ENCODE measurements around the gene PLA2G4B.

The PLA2G4B gene

DNA sequence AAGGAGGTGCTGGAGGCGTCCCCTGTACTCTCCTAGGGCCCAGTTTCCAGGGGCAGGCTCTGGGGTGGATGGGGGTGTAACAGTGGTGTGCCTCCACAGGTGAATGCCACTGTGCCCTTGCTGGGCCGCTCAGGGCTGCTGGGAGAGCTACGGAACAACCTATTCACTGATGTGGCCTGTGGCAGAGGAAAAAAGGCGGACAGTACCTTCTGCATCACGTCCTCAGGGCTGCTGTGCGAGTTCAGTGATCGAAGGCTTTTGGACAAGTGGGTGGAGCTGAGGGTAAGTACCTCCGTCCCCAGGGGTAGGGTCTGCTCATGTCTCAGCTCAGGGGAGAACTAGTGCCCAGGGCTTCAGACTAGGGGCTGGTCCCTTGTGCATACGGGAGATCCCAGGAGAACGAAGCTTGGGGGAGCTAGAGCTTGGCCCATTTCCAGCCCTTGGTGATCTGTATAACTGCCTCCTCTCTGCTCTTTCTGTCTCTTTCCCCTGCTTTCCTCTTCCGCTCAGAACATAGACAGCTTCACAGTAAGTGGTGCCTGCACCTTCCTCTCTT lies 25.7 kb upstream of the PLA2G4B start:
- H3K36me3 ChIP-seq (replicated peaks; ENCODE audit: low read depth, low read length): peaks cover 6% of the 10 kb centered on the region
- no peaks in the 10 kb centered on the region for H3K4me1 ChIP-seq (ENCODE audit: low read length)
- no peaks in the 10 kb centered on the region for H4K20me1 ChIP-seq (ENCODE audit: insufficient read depth, low read length)
- H3K4me2 ChIP-seq (ENCODE audit: low read length): no peak overlapping the region
- no peaks in the 10 kb centered on the region for H3K79me2 ChIP-seq (ENCODE audit: low read length)
- H3K4me3 ChIP-seq (ENCODE audit: low read length): no peak overlapping the region
- H2AFZ ChIP-seq (ENCODE audit: low read depth, low read length): no peak overlapping the region
- no peak for TF ChIP-seq EZH2phosphoT487 (IDR thresholded peaks at IDR 0.05; ENCODE audit: low read depth)
- TF ChIP-seq, protein P1, sequence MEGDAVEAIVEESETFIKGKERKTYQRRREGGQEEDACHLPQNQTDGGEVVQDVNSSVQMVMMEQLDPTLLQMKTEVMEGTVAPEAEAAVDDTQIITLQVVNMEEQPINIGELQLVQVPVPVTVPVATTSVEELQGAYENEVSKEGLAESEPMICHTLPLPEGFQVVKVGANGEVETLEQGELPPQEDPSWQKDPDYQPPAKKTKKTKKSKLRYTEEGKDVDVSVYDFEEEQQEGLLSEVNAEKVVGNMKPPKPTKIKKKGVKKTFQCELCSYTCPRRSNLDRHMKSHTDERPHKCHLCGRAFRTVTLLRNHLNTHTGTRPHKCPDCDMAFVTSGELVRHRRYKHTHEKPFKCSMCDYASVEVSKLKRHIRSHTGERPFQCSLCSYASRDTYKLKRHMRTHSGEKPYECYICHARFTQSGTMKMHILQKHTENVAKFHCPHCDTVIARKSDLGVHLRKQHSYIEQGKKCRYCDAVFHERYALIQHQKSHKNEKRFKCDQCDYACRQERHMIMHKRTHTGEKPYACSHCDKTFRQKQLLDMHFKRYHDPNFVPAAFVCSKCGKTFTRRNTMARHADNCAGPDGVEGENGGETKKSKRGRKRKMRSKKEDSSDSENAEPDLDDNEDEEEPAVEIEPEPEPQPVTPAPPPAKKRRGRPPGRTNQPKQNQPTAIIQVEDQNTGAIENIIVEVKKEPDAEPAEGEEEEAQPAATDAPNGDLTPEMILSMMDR (IDR thresholded peaks at IDR 0.05; ENCODE audit: low read depth, low read length): no peak
- no peak overlapping the region for H3K27ac ChIP-seq (ENCODE audit: low read length)
- H3K27me3 ChIP-seq (ENCODE audit: low read depth, low read length): no peaks in the 10 kb centered on the region
- no peak overlapping the region for H3K9ac ChIP-seq (ENCODE audit: low read length)
- H3K9me3 ChIP-seq (ENCODE audit: insufficient read depth, low read length): no peaks in the 10 kb centered on the region

DNA sequence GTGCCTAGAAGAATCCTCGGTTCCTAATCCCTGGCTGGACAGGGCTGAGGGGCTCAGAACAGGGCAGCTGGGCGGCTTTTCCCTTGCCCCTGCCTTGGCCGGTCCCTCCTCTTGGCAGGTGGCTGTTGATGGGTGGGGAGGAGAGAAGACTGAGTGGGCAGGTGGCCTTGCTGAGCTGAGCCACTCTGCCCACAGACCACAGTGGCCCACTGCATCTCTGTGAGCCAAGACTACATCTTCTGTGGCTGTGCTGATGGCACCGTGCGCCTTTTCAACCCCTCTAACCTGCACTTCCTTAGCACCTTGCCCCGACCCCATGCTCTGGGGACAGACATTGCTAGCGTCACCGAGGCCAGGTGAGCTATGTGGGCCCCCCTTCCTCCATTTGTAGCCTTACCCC lies 25.2 kb upstream of the PLA2G4B start:
- no peak overlapping the region for H3K4me2 ChIP-seq (ENCODE audit: low read length)
- no peaks in the 10 kb centered on the region for H3K9me3 ChIP-seq (ENCODE audit: insufficient read depth, low read length)
- no peaks in the 10 kb centered on the region for H3K79me2 ChIP-seq (ENCODE audit: low read length)
- H3K27me3 ChIP-seq (ENCODE audit: low read depth, low read length): no peaks in the 10 kb centered on the region
- H3K4me3 ChIP-seq (ENCODE audit: low read length): no peak overlapping the region
- no peak overlapping the region for H2AFZ ChIP-seq (ENCODE audit: low read depth, low read length)
- no peaks in the 10 kb centered on the region for H4K20me1 ChIP-seq (ENCODE audit: insufficient read depth, low read length)
- H3K27ac ChIP-seq (ENCODE audit: low read length): no peak overlapping the region
- H3K4me1 ChIP-seq (ENCODE audit: low read length): no peaks in the 10 kb centered on the region
- no peak overlapping the region for H3K9ac ChIP-seq (ENCODE audit: low read length)
- peaks cover 6% of the 10 kb centered on the region for H3K36me3 ChIP-seq (replicated peaks; ENCODE audit: low read depth, low read length)
- TF ChIP-seq EZH2phosphoT487 (IDR thresholded peaks at IDR 0.05; ENCODE audit: low read depth): no peak
- TF ChIP-seq, protein P1 (IDR thresholded peaks at IDR 0.05; ENCODE audit: low read depth, low read length): no peak

DNA sequence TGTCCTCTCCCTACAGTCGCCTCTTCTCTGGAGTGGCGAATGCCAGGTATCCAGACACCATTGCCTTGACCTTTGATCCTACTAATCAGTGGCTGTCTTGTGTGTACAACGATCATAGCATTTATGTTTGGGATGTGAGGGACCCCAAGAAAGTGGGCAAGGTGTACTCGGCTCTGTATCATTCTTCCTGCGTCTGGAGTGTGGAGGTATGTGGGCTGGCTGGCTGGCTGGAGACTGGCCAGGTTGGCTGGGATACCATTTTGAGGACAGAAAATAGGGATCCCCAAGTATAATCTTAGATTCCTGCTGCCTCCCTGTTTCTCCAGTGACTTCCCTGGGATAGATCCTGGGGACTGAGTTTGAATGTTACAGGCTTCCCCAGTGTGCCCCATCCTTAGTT lies 24.1 kb upstream of the PLA2G4B start:
- H3K36me3 ChIP-seq (replicated peaks; ENCODE audit: low read depth, low read length): peaks cover 6% of the 10 kb centered on the region

DNA sequence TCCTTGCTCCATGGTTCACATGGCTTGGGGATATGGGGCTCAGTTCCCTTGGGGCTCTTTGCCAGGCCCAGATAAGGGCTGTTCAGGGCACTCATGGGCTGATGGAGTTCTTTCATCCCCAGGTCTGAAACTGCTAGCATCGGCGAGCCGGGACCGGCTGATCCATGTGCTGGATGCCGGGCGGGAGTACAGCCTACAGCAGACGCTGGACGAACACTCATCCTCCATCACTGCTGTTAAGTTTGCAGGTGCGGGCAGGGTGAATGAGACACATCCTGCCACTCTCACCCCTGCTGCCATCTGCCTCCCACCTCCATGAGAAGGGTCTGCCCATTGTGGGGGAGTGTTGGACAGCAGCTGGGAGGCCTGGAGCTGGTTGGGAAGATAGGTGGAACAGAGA lies 21.9 kb upstream of the PLA2G4B start:
- peaks cover 6% of the 10 kb centered on the region for H3K36me3 ChIP-seq (replicated peaks; ENCODE audit: low read depth, low read length)
- H3K4me2 ChIP-seq (ENCODE audit: low read length): no peak overlapping the region
- H3K79me2 ChIP-seq (ENCODE audit: low read length): no peaks in the 10 kb centered on the region
- no peak overlapping the region for H3K9ac ChIP-seq (ENCODE audit: low read length)
- H3K27ac ChIP-seq (ENCODE audit: low read length): no peak overlapping the region
- H3K9me3 ChIP-seq (ENCODE audit: insufficient read depth, low read length): no peaks in the 10 kb centered on the region
- H3K4me3 ChIP-seq (ENCODE audit: low read length): no peak overlapping the region
- no peak overlapping the region for H2AFZ ChIP-seq (ENCODE audit: low read depth, low read length)
- H3K27me3 ChIP-seq (ENCODE audit: low read depth, low read length): no peaks in the 10 kb centered on the region
- no peaks in the 10 kb centered on the region for H3K4me1 ChIP-seq (ENCODE audit: low read length)
- TF ChIP-seq, protein P1 (IDR thresholded peaks at IDR 0.05; ENCODE audit: low read depth, low read length): no peak
- no peak for TF ChIP-seq EZH2phosphoT487 (IDR thresholded peaks at IDR 0.05; ENCODE audit: low read depth)
- no peaks in the 10 kb centered on the region for H4K20me1 ChIP-seq (ENCODE audit: insufficient read depth, low read length)

More for the DNA sequence above, 24.1 kb upstream of the PLA2G4B start:
- H3K4me1 ChIP-seq (ENCODE audit: low read length): no peaks in the 10 kb centered on the region
- no peak for TF ChIP-seq EZH2phosphoT487 (IDR thresholded peaks at IDR 0.05; ENCODE audit: low read depth)
- TF ChIP-seq, protein P1 (IDR thresholded peaks at IDR 0.05; ENCODE audit: low read depth, low read length): no peak
- no peak overlapping the region for H3K4me3 ChIP-seq (ENCODE audit: low read length)
- H3K27me3 ChIP-seq (ENCODE audit: low read depth, low read length): no peaks in the 10 kb centered on the region
- H3K79me2 ChIP-seq (ENCODE audit: low read length): no peaks in the 10 kb centered on the region
- no peaks in the 10 kb centered on the region for H3K9me3 ChIP-seq (ENCODE audit: insufficient read depth, low read length)
- H3K4me2 ChIP-seq (ENCODE audit: low read length): no peak overlapping the region
- no peak overlapping the region for H2AFZ ChIP-seq (ENCODE audit: low read depth, low read length)
- no peak overlapping the region for H3K9ac ChIP-seq (ENCODE audit: low read length)
- H4K20me1 ChIP-seq (ENCODE audit: insufficient read depth, low read length): no peaks in the 10 kb centered on the region
- H3K27ac ChIP-seq (ENCODE audit: low read length): no peak overlapping the region
